Colon (tissue), 2 donors: ENCODE results near the gene GYPC.
"Not testable (repeated sequence)": the region's sequence is repeated elsewhere in the genome, so short reads cannot be mapped to it uniquely, and the experiment has no call there.

Source experiments
- FAIRE-seq: peaks from 2 replicates; lab custom pipeline; 2012; peaks lifted over from hg19 to GRCh38; lab: Jason Lieb, UNC
- donor health status: control.
- donor health status: control.

Gene GYPC

GRCh38 chr2:126671488-126671887, 15.5 kb downstream of the GYPC start:
- no peak for FAIRE-seq

GRCh38 chr2:126672980-126673605, 17.1 kb downstream of the GYPC start:
- FAIRE-seq: no peak

- no peak for FAIRE-seq
These were observed 18.3 kb downstream of the GYPC start for GRCh38 chr2:126674075-126674744.

- FAIRE-seq: no peak
These were observed 19.7 kb downstream of the GYPC start for GRCh38 chr2:126675637-126676036.

GRCh38 chr2:126676221-126677175, 20.5 kb downstream of the GYPC start:
- FAIRE-seq: no peak

- FAIRE-seq: no peak
These were observed 21.2 kb downstream of the GYPC start for GRCh38 chr2:126677176-126677538.

- FAIRE-seq: no peak
These were observed 22.5 kb downstream of the GYPC start for GRCh38 chr2:126678269-126679065.

GRCh38 chr2:126679094-126679713, 23.2 kb downstream of the GYPC start:
- FAIRE-seq: no peak

GRCh38 chr2:126681505-126681904, 25.5 kb downstream of the GYPC start:
- FAIRE-seq: no peak

- FAIRE-seq: no peak
These were observed 29.7 kb downstream of the GYPC start for GRCh38 chr2:126685629-126686028.

GRCh38 chr2:126686286-126686685, 30.3 kb downstream of the GYPC start:
- FAIRE-seq: no peak

GRCh38 chr2:126686841-126687485, 31.0 kb downstream of the GYPC start:
- FAIRE-seq: no peak

GRCh38 chr2:126687503-126687902, 31.5 kb downstream of the GYPC start:
- FAIRE-seq: no peak

- FAIRE-seq: not testable (repeated sequence)
These were observed 32.6 kb downstream of the GYPC start for GRCh38 chr2:126688594-126688993.

- not testable (repeated sequence) for FAIRE-seq
These were observed 36.3 kb downstream of the GYPC start for GRCh38 chr2:126692241-126692640.

GRCh38 chr2:126692934-126693592, 37.1 kb downstream of the GYPC start:
- FAIRE-seq: not testable (repeated sequence)

GRCh38 chr2:126696644-126697520, 40.9 kb downstream of the GYPC start:
- no peak for FAIRE-seq

- FAIRE-seq: no peak
These were observed 42.4 kb downstream of the GYPC start for GRCh38 chr2:126698376-126698775.

- no peak for FAIRE-seq
These were observed 43.1 kb downstream of the GYPC start for GRCh38 chr2:126699018-126699417.
